ENCODE data around the gene LDAF1. TPM values are rescaled to one million over a fixed set of nuclear protein-coding genes. Genes with fewer than 3 reads are reported as not detected.

The LDAF1 gene
- total and polyA plus RNA-seq, 10 donors = 6.3 to 22.1 (median 12.0) TPM

DNA sequence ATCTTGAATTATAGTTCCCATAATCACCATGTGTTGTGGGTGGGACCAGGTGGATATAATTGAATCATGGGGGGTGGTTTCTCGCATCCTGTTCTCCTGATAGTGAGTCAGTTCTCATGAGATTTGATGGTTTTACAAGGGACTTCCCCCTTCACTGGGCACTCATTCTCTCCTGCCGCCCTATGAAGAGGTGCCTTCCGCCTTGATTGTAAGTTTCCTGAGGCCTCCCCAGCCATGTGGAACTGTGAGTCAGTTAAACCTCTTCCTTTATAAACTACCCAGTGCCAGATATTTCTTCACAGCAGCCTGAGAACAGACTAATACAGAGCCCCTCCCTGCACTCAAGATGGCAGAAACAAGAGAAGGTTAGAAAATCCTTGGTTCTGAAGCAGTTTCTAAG is 26.4 kb downstream of the LDAF1 start:
- intact Hi-C loops (cut with DNase I; ENCODE audit: low total_unique reads) = no loop called here
- H3K27ac ChIP-seq = no peak overlapping the region
- peaks cover 0 to 29% (median 20%) of the 10 kb centered on the region in 6 donors for H3K36me3 ChIP-seq
- H3K4me1 ChIP-seq = peaks cover 0 to 9% (median 6%) of the 10 kb centered on the region in 6 donors
- peaks cover 0 to 12% (median 0%) of the 10 kb centered on the region in 7 donors for H3K27me3 ChIP-seq (replicated peaks in 1 of 7)
- H3K4me3 ChIP-seq = no peak overlapping the region
- WGBS, 5 donors = 46 to 72% (median 56%) methylated on average over 3 of the region's 3 CpGs
- peaks cover 0 to 17% (median 0%) of the 10 kb centered on the region in 8 donors for H3K9me3 ChIP-seq
- DNase-seq = no peak
- TF ChIP-seq POLR2AphosphoS5 (IDR thresholded peaks at IDR 0.05) = no peak
- no peak for TF ChIP-seq POLR2A (IDR thresholded peaks at IDR 0.05)
- TF ChIP-seq, protein P1, sequence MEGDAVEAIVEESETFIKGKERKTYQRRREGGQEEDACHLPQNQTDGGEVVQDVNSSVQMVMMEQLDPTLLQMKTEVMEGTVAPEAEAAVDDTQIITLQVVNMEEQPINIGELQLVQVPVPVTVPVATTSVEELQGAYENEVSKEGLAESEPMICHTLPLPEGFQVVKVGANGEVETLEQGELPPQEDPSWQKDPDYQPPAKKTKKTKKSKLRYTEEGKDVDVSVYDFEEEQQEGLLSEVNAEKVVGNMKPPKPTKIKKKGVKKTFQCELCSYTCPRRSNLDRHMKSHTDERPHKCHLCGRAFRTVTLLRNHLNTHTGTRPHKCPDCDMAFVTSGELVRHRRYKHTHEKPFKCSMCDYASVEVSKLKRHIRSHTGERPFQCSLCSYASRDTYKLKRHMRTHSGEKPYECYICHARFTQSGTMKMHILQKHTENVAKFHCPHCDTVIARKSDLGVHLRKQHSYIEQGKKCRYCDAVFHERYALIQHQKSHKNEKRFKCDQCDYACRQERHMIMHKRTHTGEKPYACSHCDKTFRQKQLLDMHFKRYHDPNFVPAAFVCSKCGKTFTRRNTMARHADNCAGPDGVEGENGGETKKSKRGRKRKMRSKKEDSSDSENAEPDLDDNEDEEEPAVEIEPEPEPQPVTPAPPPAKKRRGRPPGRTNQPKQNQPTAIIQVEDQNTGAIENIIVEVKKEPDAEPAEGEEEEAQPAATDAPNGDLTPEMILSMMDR (IDR thresholded peaks at IDR 0.05 in 8 of 11, conservative IDR thresholded peaks at IDR 0.05 in 3 of 11) = no peak

DNA sequence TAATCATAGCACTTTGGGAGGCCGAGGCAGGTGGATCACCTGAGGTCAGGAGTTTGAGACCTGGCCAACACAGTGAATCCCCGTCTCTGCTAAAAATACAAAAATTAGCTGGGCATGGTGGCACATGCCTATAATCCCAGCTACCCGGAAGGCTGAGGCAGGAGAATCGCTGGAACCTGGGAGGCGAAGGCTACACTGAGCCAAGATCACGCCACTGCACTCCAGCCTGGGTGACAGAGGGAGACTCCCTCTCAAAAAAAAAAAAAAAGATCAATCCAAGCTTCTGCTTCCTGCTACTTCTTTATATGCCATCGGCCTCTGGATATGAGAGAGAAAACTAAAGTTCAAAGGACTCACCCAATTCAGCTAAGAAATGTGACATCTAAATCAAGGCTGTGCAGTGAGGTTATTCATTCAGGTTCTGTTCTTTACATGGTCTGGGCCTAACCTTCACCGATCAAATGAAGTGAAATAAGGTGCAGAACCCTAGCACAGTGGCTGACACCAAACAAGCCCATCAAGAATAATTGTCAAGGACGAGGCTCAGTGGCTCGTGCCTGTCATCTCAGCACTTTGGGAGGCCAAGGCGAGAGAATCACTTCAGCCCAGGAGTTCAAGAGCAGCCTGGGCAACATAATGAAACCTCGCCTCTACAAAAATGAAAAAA is 27.3 kb downstream of the LDAF1 start:
- peaks cover 0 to 21% (median 0%) of the 10 kb centered on the region in 8 donors for H3K9me3 ChIP-seq
- H3K4me1 ChIP-seq = peaks cover 0 to 9% (median 6%) of the 10 kb centered on the region in 6 donors
- WGBS, 5 donors = 86 to 92% (median 90%) methylated on average over 12 of the region's 12 CpGs
- no peak overlapping the region for H3K4me3 ChIP-seq
- H3K36me3 ChIP-seq = peaks cover 0 to 19% (median 12%) of the 10 kb centered on the region in 6 donors
- H3K27me3 ChIP-seq (replicated peaks in 1 of 7) = peaks cover 0 to 12% (median 0%) of the 10 kb centered on the region in 7 donors
- TF ChIP-seq POLR2A (IDR thresholded peaks at IDR 0.05) = no peak
- TF ChIP-seq, protein P1 (IDR thresholded peaks at IDR 0.05 in 8 of 11, conservative IDR thresholded peaks at IDR 0.05 in 3 of 11) = no peak
- no peak for TF ChIP-seq POLR2AphosphoS5 (IDR thresholded peaks at IDR 0.05)
- intact Hi-C loops (cut with DNase I; ENCODE audit: low total_unique reads) = no loop called here
- no peak for DNase-seq
- H3K27ac ChIP-seq = no peak overlapping the region

DNA sequence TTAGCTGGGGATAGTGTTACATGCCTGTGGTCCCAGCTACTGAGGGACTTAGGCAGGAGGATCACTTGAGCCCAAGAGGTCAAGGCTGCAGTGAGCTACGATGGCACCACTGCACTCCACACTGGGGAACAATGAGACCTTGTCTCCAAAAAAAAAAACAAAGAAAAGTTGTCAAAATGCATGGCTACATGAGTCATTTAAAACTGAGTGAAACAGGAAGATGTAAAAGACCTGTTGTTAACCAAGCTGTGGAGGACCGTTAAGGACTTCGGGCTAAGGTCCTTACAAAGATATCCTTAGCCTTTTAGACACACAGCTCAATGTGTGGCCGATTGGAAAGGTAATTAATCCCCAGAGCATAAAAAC is 27.8 kb downstream of the LDAF1 start:
- Histone ChIP-seq H3K9me3 (peaks cover 0 to 21% (median 0%) of the 10 kb centered on the region in 8 donors), H3K27me3 (replicated peaks in 1 of 7) (peaks cover 0 to 12% (median 0%) of the 10 kb centered on the region in 7 donors), H3K36me3 (peaks cover 0 to 14% (median 7%) of the 10 kb centered on the region in 6 donors), H3K27ac (no peak overlapping the region), H3K4me3 (no peak overlapping the region), H3K4me1 (peaks cover 0 to 9% (median 6%) of the 10 kb centered on the region in 6 donors)
- no peak for DNase-seq
- intact Hi-C loops (cut with DNase I; ENCODE audit: low total_unique reads) = no loop called here
- TF ChIP-seq, protein P1 (IDR thresholded peaks at IDR 0.05 in 8 of 11, conservative IDR thresholded peaks at IDR 0.05 in 3 of 11) = no peak
- TF ChIP-seq POLR2A (IDR thresholded peaks at IDR 0.05) (no peak), POLR2AphosphoS5 (IDR thresholded peaks at IDR 0.05) (no peak)
- 59 to 67% (median 63%) methylated on average over 4 of the region's 4 CpGs for WGBS, 5 donors

DNA sequence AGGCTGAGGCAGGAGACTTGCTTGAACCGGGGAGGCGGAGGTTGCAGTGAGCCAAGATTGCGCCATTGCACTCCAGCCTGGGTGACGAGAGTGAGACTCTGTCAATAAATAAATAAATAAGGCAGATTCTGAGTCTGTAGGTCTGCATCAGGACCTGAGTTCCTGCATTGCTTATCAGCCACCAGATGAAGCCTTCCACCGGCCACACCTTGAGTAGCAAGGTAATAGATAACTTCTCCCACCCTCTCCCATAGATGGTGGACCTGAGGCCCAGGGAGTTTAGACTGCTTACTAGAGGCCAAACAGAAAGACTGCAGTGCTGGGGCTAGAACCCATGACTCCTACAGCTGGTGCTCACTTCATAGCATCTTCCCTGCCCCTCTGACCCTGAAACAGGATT is 30.8 kb downstream of the LDAF1 start:
- WGBS, 5 donors = 85 to 91% (median 89%) methylated on average over 5 of the region's 5 CpGs
- H3K4me1 ChIP-seq = peaks cover 0 to 9% (median 6%) of the 10 kb centered on the region in 6 donors
- peaks cover 0 to 16% (median 0%) of the 10 kb centered on the region in 7 donors for H3K27me3 ChIP-seq (replicated peaks in 1 of 7)
- no peak overlapping the region for H3K4me3 ChIP-seq
- no peak overlapping the region for H3K27ac ChIP-seq
- no peak for DNase-seq
- peaks cover 0 to 19% (median 3%) of the 10 kb centered on the region in 8 donors for H3K9me3 ChIP-seq
- TF ChIP-seq POLR2A (IDR thresholded peaks at IDR 0.05) = no peak
- no peak for TF ChIP-seq POLR2AphosphoS5 (IDR thresholded peaks at IDR 0.05)
- TF ChIP-seq, protein P1 (IDR thresholded peaks at IDR 0.05 in 8 of 11, conservative IDR thresholded peaks at IDR 0.05 in 3 of 11) = no peak
- intact Hi-C loops (cut with DNase I; ENCODE audit: low total_unique reads) = no loop called here
- no peaks in the 10 kb centered on the region for H3K36me3 ChIP-seq

All from spleen (tissue), 11 donors.